H1 (cell line): ENCODE data around the gene GRIK1. TPM values are rescaled to one million over a fixed set of nuclear protein-coding genes. Genes with fewer than 3 reads are reported as not detected.

ENCODE experiments used
- CTCF ChIA-PET: fragments of 300-600 bp; sonication (Branson Sonifier 250); formaldehyde crosslinking; loops from one replicate; lab custom pipeline; 2021; ENCODE audit not compliant: partially characterized antibody; lab: Charles Lee
- POLR2A ChIA-PET: fragments of 300-600 bp; sonication (Branson Sonifier 250); formaldehyde crosslinking; loops from one replicate; lab custom pipeline; 2021; ENCODE audit warnings: inconsistent platforms; ENCODE audit not compliant: partially characterized antibody; lab: Charles Lee
- DNase-seq, 2 experiments: peaks; one replicate each; pipeline versions ENCODE4 v3.0.0 to v3.0.0-alpha.2; 2010 to 2022; ENCODE audit warnings: low spot score in 2 of 2, low read depth in 1 of 2, mixed read lengths in 1 of 2
- FAIRE-seq: peaks from 2 replicates; lab custom pipeline; 2011; peaks lifted over from hg19 to GRCh38; lab: Jason Lieb, UNC
- H2AFZ ChIP-seq: 2 replicates; pipeline ENCODE4 v1.8.1; 2012; ENCODE audit warnings: low read length, inconsistent platforms
- H2AK5ac ChIP-seq: 2 replicates; pipeline ENCODE4 v1.6.1; 2013; ENCODE audit warnings: low read depth, low read length
- H2BK120ac ChIP-seq: replicated peaks from 2 replicates; pipeline ENCODE3; 2013; ENCODE audit warnings: low read depth, low read length, inconsistent platforms
- H2BK12ac ChIP-seq: 2 replicates; pipeline ENCODE4 v1.6.1; 2013; ENCODE audit warnings: low read depth, low read length
- H2BK15ac ChIP-seq: 2 replicates; pipeline ENCODE4 v1.6.1; 2013; ENCODE audit warnings: low read length
- H2BK20ac ChIP-seq: 2 replicates; pipeline ENCODE4 v1.6.1; 2013; ENCODE audit warnings: low read length
- H2BK5ac ChIP-seq: 2 replicates; pipeline ENCODE4 v1.6.1; 2013; ENCODE audit warnings: low read depth, low read length
- H3K14ac ChIP-seq: 2 replicates; pipeline ENCODE4 v1.6.1; 2013; ENCODE audit warnings: inconsistent platforms; ENCODE audit not compliant: insufficient read length
- H3K18ac ChIP-seq: 2 replicates; pipeline ENCODE4 v1.6.1; 2013; ENCODE audit warnings: low read length; ENCODE audit errors: extremely low read depth
- H3K23ac ChIP-seq: 2 replicates; pipeline ENCODE4 v1.6.1; 2013; ENCODE audit warnings: inconsistent platforms; ENCODE audit not compliant: insufficient read length
- H3K23me2 ChIP-seq: 2 replicates; pipeline ENCODE4 v1.6.1; 2013; ENCODE audit warnings: low read depth, low read length
- H3K27ac ChIP-seq: 2 replicates; pipeline ENCODE4 v1.6.1; 2011; ENCODE audit warnings: low read depth, low read length, inconsistent platforms
- H3K27me3 ChIP-seq, 4 experiments: replicated peaks in 1 of 4; 1 replicate in 1 of 4; 2 replicates in 3 of 4; pipeline versions ENCODE4 v1.6.1 to v1.8.1; 2011 to 2013; ENCODE audit warnings: low read length in 3 of 4, mild to moderate bottlenecking in 3 of 4, inconsistent platforms in 2 of 4, mixed read lengths in 2 of 4, moderate library complexity in 1 of 4; ENCODE audit not compliant: control insufficient read depth in 3 of 4, insufficient read depth in 3 of 4; ENCODE audit errors: extremely low read depth in 1 of 4
- H3K36me3 ChIP-seq, 4 experiments: 2 replicates each; pipeline versions ENCODE4 v1.6.1 to v1.8.1; 2011 to 2013; ENCODE audit warnings: mild to moderate bottlenecking in 4 of 4, low read length in 3 of 4, moderate library complexity in 2 of 4, control low read depth in 1 of 4, inconsistent platforms in 1 of 4; ENCODE audit not compliant: insufficient read depth in 4 of 4, control insufficient read depth in 2 of 4
- H3K4ac ChIP-seq: replicated peaks from 2 replicates; pipeline ENCODE3; 2013; ENCODE audit warnings: low read length, low read depth, mixed read lengths, inconsistent platforms; ENCODE audit not compliant: insufficient read length
- H3K4me1 ChIP-seq, 4 experiments: replicated peaks in 1 of 4; 1 replicate in 1 of 4; 2 replicates in 3 of 4; pipeline versions ENCODE4 v1.6.1 to v1.8.1; 2011 to 2013; ENCODE audit warnings: low read length in 3 of 4, inconsistent platforms in 2 of 4, mixed read lengths in 1 of 4; ENCODE audit not compliant: insufficient read depth in 4 of 4, control insufficient read depth in 3 of 4
- H3K4me2 ChIP-seq, 2 experiments: 2 replicates each; pipeline versions ENCODE4 v1.6.1 to v1.8.1; 2011 to 2013; ENCODE audit warnings: low read depth in 2 of 2, low read length in 2 of 2, control low read depth in 1 of 2, inconsistent platforms in 1 of 2, mild to moderate bottlenecking in 1 of 2; ENCODE audit not compliant: insufficient read depth in 1 of 2
- H3K4me3 ChIP-seq, 4 experiments: fragments of 200-600, 300-600 bp in 1 of 4; sonication (generic), shearing (Covaris generic), sonication (Bioruptor Twin) in 1 of 4; 2 replicates each; pipeline versions ENCODE4 v1.5.1 to v1.8.1; 2011 to 2016; ENCODE audit warnings: low read length in 4 of 4, low read depth in 3 of 4, control low read depth in 2 of 4, inconsistent platforms in 2 of 4, mild to moderate bottlenecking in 2 of 4, mixed read lengths in 1 of 4, moderate library complexity in 1 of 4; ENCODE audit not compliant: insufficient read depth in 2 of 4; ENCODE audit errors: extremely low read depth in 1 of 4
- H3K56ac ChIP-seq: replicated peaks from 2 replicates; pipeline ENCODE3; 2013; ENCODE audit warnings: low read depth, mild to moderate bottlenecking, mixed read lengths, low read length, inconsistent platforms; ENCODE audit not compliant: insufficient read length
- H3K79me1 ChIP-seq: 2 replicates; pipeline ENCODE4 v1.6.1; 2013; ENCODE audit warnings: low read depth, low read length, control low read depth
- H3K79me2 ChIP-seq, 2 experiments: 2 replicates each; pipeline versions ENCODE4 v1.6.1 to v1.8.1; 2012 to 2013; ENCODE audit warnings: low read length in 2 of 2, mild to moderate bottlenecking in 2 of 2, inconsistent platforms in 1 of 2; ENCODE audit not compliant: insufficient read depth in 2 of 2, control insufficient read depth in 1 of 2
- H3K9ac ChIP-seq, 4 experiments: replicated peaks in 1 of 4; 1 replicate in 1 of 4; 2 replicates in 3 of 4; pipeline versions ENCODE4 v1.6.1 to v1.8.1; 2011 to 2013; ENCODE audit warnings: low read depth in 3 of 4, low read length in 3 of 4, control low read depth in 2 of 4, mild to moderate bottlenecking in 2 of 4, moderate library complexity in 2 of 4, inconsistent platforms in 1 of 4; ENCODE audit errors: extremely low read depth in 1 of 4
- H3K9me3 ChIP-seq, 2 experiments: 2 replicates each; pipeline versions ENCODE4 v1.6.1 to v1.8.1; 2012 to 2013; ENCODE audit warnings: mild to moderate bottlenecking in 2 of 2, moderate library complexity in 2 of 2, control low read depth in 1 of 2, inconsistent platforms in 1 of 2, low read depth in 1 of 2, low read length in 1 of 2, mixed read lengths in 1 of 2; ENCODE audit not compliant: insufficient read depth in 2 of 2
- H4K20me1 ChIP-seq, 2 experiments: replicated peaks in 1 of 2; 2 replicates each; pipeline versions ENCODE3 to v1.8.1; 2011 to 2013; ENCODE audit warnings: inconsistent platforms in 2 of 2, low read length in 2 of 2, mild to moderate bottlenecking in 1 of 2; ENCODE audit not compliant: insufficient read depth in 2 of 2, control insufficient read depth in 1 of 2
- H4K5ac ChIP-seq: 2 replicates; pipeline ENCODE4 v1.6.1; 2013; ENCODE audit warnings: low read length, low read depth, mixed read lengths, inconsistent platforms; ENCODE audit not compliant: insufficient read length
- H4K8ac ChIP-seq: 2 replicates; pipeline ENCODE4 v1.8.0; 2013; ENCODE audit warnings: mild to moderate bottlenecking, moderate library complexity, low read length, inconsistent platforms; ENCODE audit not compliant: insufficient read depth; ENCODE audit errors: extremely low read depth
- H4K91ac ChIP-seq: replicated peaks from 2 replicates; pipeline ENCODE3; 2013; ENCODE audit warnings: low read length, mixed read lengths, inconsistent platforms; ENCODE audit not compliant: insufficient read length
- ASH2L ChIP-seq: fragments of 200-600, 300-600 bp; sonication (generic); IDR thresholded peaks from one replicate; pipeline ENCODE4 v1.7.1; 2017; ENCODE audit warnings: low read length
- CHD1 ChIP-seq: IDR thresholded peaks from 2 replicates; pipeline ENCODE4 v1.6.1; 2012; ENCODE audit warnings: low read depth, low read length, improper control_type of control experiment
- E2F6 ChIP-seq: IDR thresholded peaks from 2 replicates; pipeline ENCODE4 v1.6.1; 2012; ENCODE audit warnings: inconsistent platforms
- PHF8 ChIP-seq: fragments of 200-600 bp; sonication (generic); conservative IDR thresholded peaks from 2 replicates; pipeline ENCODE4 v1.7.1; 2012; ENCODE audit warnings: low read depth, mild to moderate bottlenecking, inconsistent platforms, low read length, moderate library complexity
- POLR2A ChIP-seq, 2 experiments: IDR thresholded peaks; 1 replicate in 1 of 2; 2 replicates in 1 of 2; pipeline ENCODE4 v1.6.1; 2011; ENCODE audit warnings: low read depth in 2 of 2, low read length in 2 of 2, mild to moderate bottlenecking in 2 of 2; ENCODE audit errors: control extremely low read depth in 1 of 2
- SP1 ChIP-seq: IDR thresholded peaks from 2 replicates; pipeline ENCODE4 v1.6.1; 2011; ENCODE audit warnings: low read depth, low read length
- SP2 ChIP-seq: IDR thresholded peaks from 2 replicates; pipeline ENCODE4 v1.6.1; 2012; ENCODE audit warnings: mild to moderate bottlenecking, low read length, inconsistent platforms
- SP4 ChIP-seq: IDR thresholded peaks from 2 replicates; pipeline ENCODE4 v1.6.1; 2012; ENCODE audit warnings: low read length, inconsistent platforms
- polyA plus RNA-seq, 7 experiments: library from polyadenylated mRNA; depleted of rRNA in 3 of 7; stranded (reverse) in 5 of 7; unstranded in 2 of 7; fragments of >200 nt in 5 of 7; fragments of 200-250 nt in 2 of 7; gene quantifications; 1 replicate in 5 of 7; 2 replicates in 1 of 7; 4 replicates in 1 of 7; pipeline versions ENCODE4 v1.2.1 to v1.2.3, GENCODE V29; 2011 to 2013; ENCODE audit warnings: missing spikeins in 2 of 7, mixed read lengths in 2 of 7
- total RNA-seq: library from RNA; stranded (reverse); fragmentation: NEBNext Ultra II Directional; extraction: Animal tissue kit (Norgen Biotek cat#: 25700); gene quantifications from 2 replicates; pipeline ENCODE4 v1.2.1, GENCODE V29; 2021

Gene GRIK1
- total and polyA plus RNA-seq, 2 of the 8 experiments (the other 6 are each of a cell fraction or from before 2014, with no cell fraction given): 0.11 to 0.32 TPM

GRCh38 chr21:29822064-29822463 is 117.7 kb downstream of the GRIK1 start:
- Histone ChIP-seq H3K27me3 (no peaks in the 10 kb centered on the region), H3K23ac (no peak overlapping the region), H3K23me2 (no peaks in the 10 kb centered on the region), H2BK12ac (no peak overlapping the region), H2BK20ac (no peak overlapping the region), H2BK15ac (no peak overlapping the region), H3K27ac (no peak overlapping the region), H3K4ac (no peak overlapping the region), H3K56ac (no peak overlapping the region), H3K4me3 (no peak overlapping the region), H3K4me1 (no peaks in the 10 kb centered on the region), H2BK5ac (no peak overlapping the region), H2AFZ (no peak overlapping the region), H2AK5ac (no peak overlapping the region), H3K14ac (no peak overlapping the region), H4K20me1 (no peaks in the 10 kb centered on the region), H4K91ac (no peak overlapping the region), H4K8ac (no peak overlapping the region), H3K79me1 (no peaks in the 10 kb centered on the region), H3K9ac (no peak overlapping the region), H4K5ac (no peak overlapping the region), H3K36me3 (no peaks in the 10 kb centered on the region), H2BK120ac (no peak overlapping the region), H3K79me2 (no peaks in the 10 kb centered on the region), H3K18ac (no peak overlapping the region), H3K4me2 (no peak overlapping the region), H3K9me3 (no peaks in the 10 kb centered on the region)
- POLR2A ChIA-PET: no interaction called here
- DNase-seq: no peak
- no peak for FAIRE-seq
- TF ChIP-seq POLR2A (IDR thresholded peaks at IDR 0.05; ENCODE audit: control extremely low read depth in 1 of 2, low read depth in 2 of 2, low read length in 2 of 2) (no peak), SP4 (no peak), CHD1 (no peak), ASH2L (no peak), SP2 (no peak), E2F6 (no peak), PHF8 (no peak), SP1 (no peak)
- CTCF ChIA-PET: interaction anchor here (0.7 kb wide), 1 partner anchor 12 kb away, joined by 3 read pairs; no protein-coding TSS in a partner anchor
